Endothelial cell of umbilical vein (primary cell): Measurements from ENCODE around the gene KIF21B. TPM values are rescaled to one million over a fixed set of nuclear protein-coding genes. Genes with fewer than 3 reads are reported as not detected.

Source experiments
- BruUV-seq: library from RNA; stranded (reverse); fragments of 400-500 nt; replicated peaks from 2 replicates; lab custom pipeline; 2021; lab: Mats Ljungman, UMichigan
- CTCF ChIA-PET: fragments of 300-600, 350-600 bp; sonication (Branson Sonifier 250); formaldehyde crosslinking; loops from one replicate; lab custom pipeline; 2021; ENCODE audit warnings: antibody characterized with exemption, inconsistent platforms; lab: Charles Lee
- POLR2A ChIA-PET: fragments of 300-600, 350-600 bp; sonication (Branson Sonifier 250); formaldehyde crosslinking; loops from one replicate; lab custom pipeline; 2021; ENCODE audit warnings: antibody characterized with exemption, inconsistent platforms; lab: Charles Lee
- DNase-seq: peaks from one replicate; pipeline ENCODE4 v3.0.0-alpha.2; 2011; ENCODE audit warnings: low read depth, low spot score
- FAIRE-seq: peaks from 2 replicates; lab custom pipeline; 2011; peaks lifted over from hg19 to GRCh38; lab: Jason Lieb, UNC
- H2AFZ ChIP-seq: 2 replicates; pipeline ENCODE4 v1.6.0; 2012; ENCODE audit warnings: low read depth, low read length, control low read depth, inconsistent platforms
- H3K27ac ChIP-seq: 2 replicates; pipeline ENCODE4 v1.5.1; 2011; ENCODE audit warnings: low read depth, mild to moderate bottlenecking, control low read depth, low read length, moderate library complexity; ENCODE audit not compliant: insufficient read depth
- H3K27me3 ChIP-seq, 2 experiments: 2 replicates each; pipeline versions ENCODE4 v1.6.0 to v1.6.1; 2011; ENCODE audit warnings: low read length in 2 of 2, mixed read lengths in 1 of 2; ENCODE audit not compliant: control insufficient read depth in 2 of 2, insufficient read depth in 2 of 2
- H3K36me3 ChIP-seq, 2 experiments: 2 replicates in 1 of 2; 3 replicates in 1 of 2; pipeline ENCODE4 v1.5.1; 2011; ENCODE audit warnings: low read length in 2 of 2, mild to moderate bottlenecking in 1 of 2, moderate library complexity in 1 of 2; ENCODE audit not compliant: control insufficient read depth in 2 of 2, insufficient read depth in 2 of 2; ENCODE audit errors: extremely low read depth in 1 of 2
- H3K4me1 ChIP-seq: 3 replicates; pipeline ENCODE4 v1.5.1; 2011; ENCODE audit warnings: mild to moderate bottlenecking, low read length; ENCODE audit not compliant: control insufficient read depth, insufficient read depth; ENCODE audit errors: extremely low read depth
- H3K4me2 ChIP-seq: 2 replicates; pipeline ENCODE4 v1.6.1; 2011; ENCODE audit warnings: low read length, control low read depth, mixed read lengths; ENCODE audit not compliant: insufficient read depth
- H3K4me3 ChIP-seq, 3 experiments: fragments of 200-600 bp in 1 of 3; sonication (generic), shearing (Covaris generic) in 1 of 3; replicated peaks in 1 of 3; 2 replicates each; pipeline ENCODE4 v1.5.1; 2011 to 2016; ENCODE audit warnings: control low read depth in 3 of 3, low read length in 3 of 3, mild to moderate bottlenecking in 2 of 3, inconsistent platforms in 1 of 3, low read depth in 1 of 3, moderate library complexity in 1 of 3; ENCODE audit not compliant: insufficient read depth in 1 of 3
- H3K79me2 ChIP-seq: 2 replicates; pipeline ENCODE4 v1.6.0; 2012; ENCODE audit warnings: low read length, inconsistent platforms; ENCODE audit not compliant: control insufficient read depth, insufficient read depth
- H3K9ac ChIP-seq: replicated peaks from 2 replicates; pipeline ENCODE3; 2011; ENCODE audit warnings: low read length, control low read depth; ENCODE audit not compliant: insufficient read depth; ENCODE audit errors: extremely low read depth
- H3K9me1 ChIP-seq: replicated peaks from 3 replicates; pipeline ENCODE4 v1.6.0; 2011; ENCODE audit warnings: mild to moderate bottlenecking, low read length; ENCODE audit not compliant: control insufficient read depth, insufficient read depth; ENCODE audit errors: extremely low read depth
- H3K9me3 ChIP-seq: replicated peaks from 2 replicates; pipeline ENCODE4 v1.5.1; 2012; ENCODE audit warnings: low read length, inconsistent platforms; ENCODE audit not compliant: control insufficient read depth, insufficient read depth
- H4K20me1 ChIP-seq: replicated peaks from 2 replicates; pipeline ENCODE3; 2011; ENCODE audit warnings: mild to moderate bottlenecking, low read length; ENCODE audit not compliant: control insufficient read depth, insufficient read depth; ENCODE audit errors: extremely low read depth
- EZH2 ChIP-seq: IDR thresholded peaks from 2 replicates; pipeline ENCODE4 v1.6.1; 2012; ENCODE audit warnings: borderline replicate concordance, low read depth, mild to moderate bottlenecking, moderate library complexity, low read length, inconsistent platforms; ENCODE audit not compliant: severe bottlenecking
- FOS ChIP-seq: IDR thresholded peaks from 2 replicates; pipeline ENCODE4 v1.6.1; 2011; ENCODE audit warnings: mild to moderate bottlenecking, low read length, moderate library complexity, borderline replicate concordance; ENCODE audit not compliant: insufficient read depth
- GATA2 ChIP-seq: IDR thresholded peaks from 2 replicates; pipeline ENCODE4 v1.7.0; 2011; ENCODE audit warnings: low read depth, mild to moderate bottlenecking, moderate library complexity, mixed read lengths, low read length; ENCODE audit not compliant: insufficient read length, insufficient read depth
- JUN ChIP-seq: IDR thresholded peaks from 2 replicates; pipeline ENCODE4 v1.6.1; 2011; ENCODE audit warnings: borderline replicate concordance, low read depth; ENCODE audit not compliant: insufficient read length, insufficient read depth
- MYC ChIP-seq: IDR thresholded peaks from one replicate; pipeline ENCODE4 v1.6.1; 2011; ENCODE audit warnings: mild to moderate bottlenecking, low read depth, low read length
- POLR2A ChIP-seq: IDR thresholded peaks from 2 replicates; pipeline ENCODE4 v1.6.1; 2012; ENCODE audit warnings: low read depth, mild to moderate bottlenecking, control low read depth, low read length
- POLR2AphosphoS5 ChIP-seq: IDR thresholded peaks from 2 replicates; pipeline ENCODE4 v1.6.1; 2012; ENCODE audit warnings: low read depth, mild to moderate bottlenecking, control low read depth, low read length, moderate library complexity; ENCODE audit not compliant: insufficient read depth
- dilution Hi-C: fragments of 300-500 bp; cut with MboI; formaldehyde crosslinking; loops from one replicate; pipeline ENCODE4 v1.15.0; 2019; ENCODE audit warnings: low sequenced_read_pairs; ENCODE audit not compliant: extremely low pct_ligation_motif_present
- intact Hi-C: fragments of 100-400 bp; cut with micrococcal nuclease; formaldehyde crosslinking; loops from one replicate; pipeline ENCODE4 v1.10.0; 2022
- polyA plus RNA-seq, 4 experiments: library from polyadenylated mRNA; depleted of rRNA in 3 of 4; stranded (reverse) in 3 of 4; unstranded in 1 of 4; fragments of >200 nt; gene quantifications; 2 replicates each; pipeline versions ENCODE4 v1.2.1 to v1.2.3, GENCODE V29; 2011 to 2012; ENCODE audit warnings: missing spikeins in 1 of 4
- total RNA-seq: library from RNA; stranded (reverse); gene quantifications from 2 replicates; pipeline ENCODE4 v1.2.3, GENCODE V29; 2021
- TF ChIP-seq, protein P1 (sequence below), 2 donors: IDR thresholded peaks; 1 replicate in 1 of 2; 2 replicates in 1 of 2; pipeline ENCODE4 v1.5.1; 2011; ENCODE audit warnings: low read length in 2 of 2, mild to moderate bottlenecking in 2 of 2, moderate library complexity in 2 of 2, control low read depth in 1 of 2, inconsistent platforms in 1 of 2, low read depth in 1 of 2; ENCODE audit not compliant: insufficient read depth in 1 of 2; ENCODE audit errors: extremely low read depth in 1 of 2
- TF ChIP-seq, protein P2 (sequence below): IDR thresholded peaks from 2 replicates; pipeline ENCODE4 v1.6.1; 2011; ENCODE audit not compliant: insufficient read depth, insufficient read length

Gene KIF21B
- total and polyA plus RNA-seq, 2 donors (not counting 3 experiments of a cell fraction or from before 2014, with no cell fraction given): 1.9 to 4.4 TPM

DNA sequence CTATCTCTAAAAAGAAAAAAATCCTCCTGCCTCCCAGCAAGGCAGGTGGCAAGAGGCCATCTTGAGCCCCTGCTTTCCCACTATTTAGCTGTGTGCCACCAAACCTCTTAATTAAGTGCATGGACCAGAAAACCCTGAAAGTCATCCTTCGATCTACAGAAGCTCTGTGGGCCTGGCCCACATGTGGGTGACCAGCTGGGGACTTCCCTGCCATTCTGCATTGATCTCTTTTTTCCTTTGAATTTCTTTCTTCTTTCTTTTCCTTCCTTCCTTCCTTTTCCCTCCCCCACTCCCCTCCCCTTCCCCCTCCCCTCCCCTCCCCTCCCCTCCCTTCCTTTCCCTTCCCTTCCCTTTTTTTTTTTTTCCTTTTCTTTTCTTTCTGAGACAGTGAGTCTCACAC is 38.0 kb downstream of the KIF21B start:
- Histone ChIP-seq H3K79me2 (no peaks in the 10 kb centered on the region), H4K20me1 (no peaks in the 10 kb centered on the region), H3K27ac (no peak overlapping the region), H3K4me3 (no peak overlapping the region), H3K4me2 (no peak overlapping the region), H3K4me1 (no peaks in the 10 kb centered on the region), H3K27me3 (no peaks in the 10 kb centered on the region), H3K36me3 (no peaks in the 10 kb centered on the region), H2AFZ (no peak overlapping the region), H3K9me1 (no peaks in the 10 kb centered on the region), H3K9ac (no peak overlapping the region), H3K9me3 (no peaks in the 10 kb centered on the region)
- intact Hi-C loops: no loop called here
- DNase-seq (no peak), FAIRE-seq (no peak)
- POLR2A ChIA-PET: no interaction called here
- dilution Hi-C loops: no loop called here
- no TSS peak for BruUV-seq
- CTCF ChIA-PET: interaction anchor here (0.5 to 9.5 kb wide), 4 partner anchors 10 to 689 kb away, joined by 3 to 63 read pairs (median 8); no protein-coding TSS in a partner anchor
- TF ChIP-seq JUN: no peak
- TF ChIP-seq POLR2AphosphoS5: no peak
- TF ChIP-seq EZH2: no peak
- TF ChIP-seq, protein P1, sequence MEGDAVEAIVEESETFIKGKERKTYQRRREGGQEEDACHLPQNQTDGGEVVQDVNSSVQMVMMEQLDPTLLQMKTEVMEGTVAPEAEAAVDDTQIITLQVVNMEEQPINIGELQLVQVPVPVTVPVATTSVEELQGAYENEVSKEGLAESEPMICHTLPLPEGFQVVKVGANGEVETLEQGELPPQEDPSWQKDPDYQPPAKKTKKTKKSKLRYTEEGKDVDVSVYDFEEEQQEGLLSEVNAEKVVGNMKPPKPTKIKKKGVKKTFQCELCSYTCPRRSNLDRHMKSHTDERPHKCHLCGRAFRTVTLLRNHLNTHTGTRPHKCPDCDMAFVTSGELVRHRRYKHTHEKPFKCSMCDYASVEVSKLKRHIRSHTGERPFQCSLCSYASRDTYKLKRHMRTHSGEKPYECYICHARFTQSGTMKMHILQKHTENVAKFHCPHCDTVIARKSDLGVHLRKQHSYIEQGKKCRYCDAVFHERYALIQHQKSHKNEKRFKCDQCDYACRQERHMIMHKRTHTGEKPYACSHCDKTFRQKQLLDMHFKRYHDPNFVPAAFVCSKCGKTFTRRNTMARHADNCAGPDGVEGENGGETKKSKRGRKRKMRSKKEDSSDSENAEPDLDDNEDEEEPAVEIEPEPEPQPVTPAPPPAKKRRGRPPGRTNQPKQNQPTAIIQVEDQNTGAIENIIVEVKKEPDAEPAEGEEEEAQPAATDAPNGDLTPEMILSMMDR (IDR thresholded peaks at IDR 0.05; ENCODE audit: extremely low read depth in 1 of 2, insufficient read depth in 1 of 2, low read depth in 1 of 2, low read length in 2 of 2): no peak
- TF ChIP-seq MYC: no peak
- TF ChIP-seq GATA2: no peak
- TF ChIP-seq, protein P2, sequence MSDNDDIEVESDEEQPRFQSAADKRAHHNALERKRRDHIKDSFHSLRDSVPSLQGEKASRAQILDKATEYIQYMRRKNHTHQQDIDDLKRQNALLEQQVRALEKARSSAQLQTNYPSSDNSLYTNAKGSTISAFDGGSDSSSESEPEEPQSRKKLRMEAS: no peak
- no peak for TF ChIP-seq POLR2A
- TF ChIP-seq FOS: no peak
